ENCODE results near the gene IL4I1. TPM values are rescaled to one million over a fixed set of nuclear protein-coding genes. Genes with fewer than 3 reads are reported as not detected.

IL4I1 gene
- total and polyA plus RNA-seq, 2 of the 8 experiments (the other 6 are each of a cell fraction or from before 2014, with no cell fraction given), result 0.41 to 0.76 TPM

- TF ChIP-seq JUN (IDR thresholded peaks at IDR 0.05; ENCODE audit: low read depth, low read length) (no peak), FOSL1 (IDR thresholded peaks at IDR 0.05; ENCODE audit: insufficient read depth, low read depth, low read length) (no peak), CREB1 (IDR thresholded peaks at IDR 0.05) (no peak; the same call in 1 of the 2 replicates), SUZ12 (IDR thresholded peaks at IDR 0.05; ENCODE audit: low read length) (no peak), TBP (IDR thresholded peaks at IDR 0.05; ENCODE audit: low read depth, low read length) (peak; percentile 4; the same call in 1 of the 2 replicates), ASH2L (IDR thresholded peaks at IDR 0.05; ENCODE audit: low read length) (no peak), E2F6 (IDR thresholded peaks at IDR 0.05) (peak; percentile 4; the same call in 1 of the 2 replicates), PHF8 (conservative IDR thresholded peaks at IDR 0.05; ENCODE audit: low read depth, low read length) (peak; percentile 25; the same call in 1 of the 2 replicates), POLR2A (IDR thresholded peaks at IDR 0.05; ENCODE audit: control extremely low read depth in 1 of 2, low read depth in 2 of 2, low read length in 2 of 2) (peak in 1 of 2 experiments; percentile 31; a peak in 1 of 3 replicates), SAP30 (IDR thresholded peaks at IDR 0.05; ENCODE audit: insufficient read depth, insufficient replicate concordance, low read length) (no peak), POU5F1 (IDR thresholded peaks at IDR 0.05; ENCODE audit: low read depth, low read length) (no peak), NANOG (IDR thresholded peaks at IDR 0.05; ENCODE audit: insufficient read depth, low read depth, low read length, poor library complexity, severe bottlenecking) (no peak), RFX5 (IDR thresholded peaks at IDR 0.05; ENCODE audit: borderline replicate concordance, low read depth, low read length) (no peak), KDM5A (IDR thresholded peaks at IDR 0.05; ENCODE audit: low read length) (no peak), POLR2AphosphoS5 (IDR thresholded peaks at IDR 0.05; ENCODE audit: low read depth, low read length) (no peak; the same call in 1 of the 2 replicates), MAX (IDR thresholded peaks at IDR 0.05) (no peak; the same call in 1 of the 2 replicates), KDM4A (IDR thresholded peaks at IDR 0.05; ENCODE audit: low read depth, low read length, severe bottlenecking) (peak; percentile 68), SRF (IDR thresholded peaks at IDR 0.05; ENCODE audit: low read depth, low read length) (no peak), SP1 (IDR thresholded peaks at IDR 0.05; ENCODE audit: low read depth, low read length) (0 out of 2 replicates have a peak, but pooled peaks have one; percentile 16)
Measured at GRCh38 chr19:49890349-49891311, 6.1 kb downstream of the IL4I1 start (continued).

All from H1 (cell line).